ENCODE data around the gene MRAP. TPM values are rescaled to one million over a fixed set of nuclear protein-coding genes. Genes with fewer than 3 reads are reported as not detected.

The MRAP gene
- polyA plus RNA-seq (not detected in 2 replicates), polyA minus RNA-seq (not detected in 2 replicates)

- no peak within 1 kb of the TSS for H3K4me2 ChIP-seq (ENCODE audit: low read length)
- H3K9me3 ChIP-seq (ENCODE audit: low read length): no peaks in the 10 kb centered on the region
- no peaks in the 10 kb centered on the region for H3K79me2 ChIP-seq (replicated peaks; ENCODE audit: insufficient read depth, low read length)
- no peak within 1 kb of the TSS for H2AFZ ChIP-seq (ENCODE audit: low read depth, low read length)
- TF ChIP-seq CTCF (IDR thresholded peaks at IDR 0.05; ENCODE audit: poor library complexity, severe bottlenecking) (no peak), TAF1 (IDR thresholded peaks at IDR 0.05; ENCODE audit: low read depth) (no peak), REST (IDR thresholded peaks at IDR 0.05; ENCODE audit: borderline replicate concordance) (no peak), RAD21 (conservative IDR thresholded peaks at IDR 0.05) (no peak), POLR2AphosphoS5 (IDR thresholded peaks at IDR 0.05) (no peak), SMC3 (conservative IDR thresholded peaks at IDR 0.05; ENCODE audit: poor library complexity) (no peak), EZH2 (IDR thresholded peaks at IDR 0.05; ENCODE audit: borderline replicate concordance, insufficient read depth, low read length, poor library complexity, severe bottlenecking) (no peak), EP300 (conservative IDR thresholded peaks at IDR 0.05; ENCODE audit: poor library complexity, severe bottlenecking) (no peak)
- H3K9ac ChIP-seq (ENCODE audit: low read length): no peak within 1 kb of the TSS
- no peaks in the 10 kb centered on the region for H3K36me3 ChIP-seq (ENCODE audit: insufficient read depth, low read length)
- H4K20me1 ChIP-seq (ENCODE audit: insufficient read depth): no peaks in the 10 kb centered on the region
- H3K27ac ChIP-seq (ENCODE audit: low read length): no peak within 1 kb of the TSS
- no peak within 1 kb of the TSS for H3K4me3 ChIP-seq (ENCODE audit: low read length)
- H3F3A ChIP-seq (ENCODE audit: insufficient read depth, low read length, poor library complexity, severe bottlenecking): no peaks in the 10 kb centered on the region
- H3K27me3 ChIP-seq (ENCODE audit: insufficient read depth, low read depth, low read length): no peaks in the 10 kb centered on the region
- H3K9me2 ChIP-seq (ENCODE audit: insufficient read depth, low read length): no peaks in the 10 kb centered on the region
These were observed at the start of gene MRAP for GRCh38 chr21:32298658-32299081. Gene MRAP (plus strand): TSS chr21:32298855. CDS start chr21:32298972, 117 bp downstream.

DNA sequence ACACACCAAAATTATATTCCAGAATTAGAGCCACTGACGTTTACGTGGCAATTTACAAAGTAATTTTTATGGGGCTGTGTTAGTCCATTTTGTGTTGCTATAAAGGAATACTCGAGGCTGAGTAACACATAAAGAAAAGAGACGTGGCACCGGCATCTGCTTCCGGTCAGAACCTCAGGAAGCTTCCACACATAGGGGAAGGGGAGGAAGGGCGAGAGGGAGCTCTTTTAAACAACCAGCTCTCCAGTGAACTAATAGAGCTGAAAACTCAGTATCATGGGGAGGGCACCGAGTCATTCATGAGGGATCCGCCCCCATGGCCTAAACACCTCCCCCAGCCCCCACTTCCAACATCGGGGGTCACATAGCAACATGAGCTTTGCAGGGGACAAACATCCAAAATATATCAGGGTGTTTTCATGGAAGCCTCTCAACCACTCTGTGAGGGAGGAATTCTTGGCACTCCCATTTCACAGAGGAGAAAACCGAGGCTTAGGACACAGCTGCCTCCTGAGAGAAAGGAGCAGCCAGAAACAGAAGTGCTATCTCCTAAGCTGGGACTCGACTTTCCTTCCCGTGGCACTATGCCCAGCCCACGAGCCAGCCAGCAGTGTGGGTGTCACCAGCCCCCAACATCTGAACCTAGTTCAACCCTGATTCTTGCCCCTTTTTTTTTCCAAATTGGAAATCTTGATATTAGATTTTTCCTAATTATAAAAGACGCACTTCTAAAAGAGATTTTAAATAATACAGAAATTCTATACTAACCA lies 49.0 kb upstream of the MRAP start:
- Histone ChIP-seq H3K79me2 (replicated peaks; ENCODE audit: insufficient read depth, low read length) (no peaks in the 10 kb centered on the region), H3K36me3 (ENCODE audit: insufficient read depth, low read length) (no peaks in the 10 kb centered on the region), H3K4me2 (ENCODE audit: low read length) (no peak overlapping the region), H3K9ac (ENCODE audit: low read length) (no peak overlapping the region), H3K9me3 (ENCODE audit: low read length) (no peaks in the 10 kb centered on the region), H2AFZ (ENCODE audit: low read depth, low read length) (no peak overlapping the region), H3K27ac (ENCODE audit: low read length) (no peak overlapping the region), H3K4me3 (ENCODE audit: low read length) (no peak overlapping the region), H4K20me1 (ENCODE audit: insufficient read depth) (no peaks in the 10 kb centered on the region), H3F3A (ENCODE audit: insufficient read depth, low read length, poor library complexity, severe bottlenecking) (no peaks in the 10 kb centered on the region), H3K9me2 (ENCODE audit: insufficient read depth, low read length) (no peaks in the 10 kb centered on the region), H3K27me3 (ENCODE audit: insufficient read depth, low read depth, low read length) (no peaks in the 10 kb centered on the region)
- no peak for TF ChIP-seq SMC3 (conservative IDR thresholded peaks at IDR 0.05; ENCODE audit: poor library complexity)
- no peak for TF ChIP-seq REST (IDR thresholded peaks at IDR 0.05; ENCODE audit: borderline replicate concordance)
- TF ChIP-seq RAD21 (conservative IDR thresholded peaks at IDR 0.05): no peak
- TF ChIP-seq POLR2AphosphoS5 (IDR thresholded peaks at IDR 0.05): no peak
- no peak for TF ChIP-seq TAF1 (IDR thresholded peaks at IDR 0.05; ENCODE audit: low read depth)
- TF ChIP-seq CTCF (IDR thresholded peaks at IDR 0.05; ENCODE audit: poor library complexity, severe bottlenecking): no peak

All from neural cell (in vitro differentiated cells).